ENCODE data around the gene TOM1L2. TPM values are rescaled to one million over a fixed set of nuclear protein-coding genes. Genes with fewer than 3 reads are reported as not detected.

Gene TOM1L2
- total RNA-seq, 4 donors from 2014 or later = 15.6 to 85.9 (median 34.9) TPM

- no peaks in the 10 kb centered on the region for H3K4me1 ChIP-seq
- TF ChIP-seq CTCF (IDR thresholded peaks at IDR 0.05) = no peak
Observed at GRCh38 chr17:17929655-17930380, 42.4 kb downstream of the TOM1L2 start.

GRCh38 chr17:17928398-17929287 lies 43.6 kb downstream of the TOM1L2 start:
- Histone ChIP-seq H3K36me3 (no peaks in the 10 kb centered on the region), H3K27me3 (no peaks in the 10 kb centered on the region), H3K9me3 (no peaks in the 10 kb centered on the region), H3K27ac (no peak overlapping the region), H3K4me3 (no peak overlapping the region), H3K4me1 (no peaks in the 10 kb centered on the region)
- peak in 1 of 2 donors; percentile 8 for DNase-seq
- intact Hi-C loops (cut with DNase I; ENCODE audit: low total_unique reads) = no loop called here
- TF ChIP-seq POLR2A (IDR thresholded peaks at IDR 0.05) = no peak
- no peak for TF ChIP-seq CTCF (IDR thresholded peaks at IDR 0.05)

More at GRCh38 chr17:17929655-17930380, 42.4 kb downstream of the TOM1L2 start:
- Histone ChIP-seq H3K27me3 (no peaks in the 10 kb centered on the region), H3K36me3 (no peaks in the 10 kb centered on the region), H3K4me3 (no peak overlapping the region), H3K9me3 (no peaks in the 10 kb centered on the region), H3K27ac (no peak overlapping the region)
- DNase-seq = no peak
- intact Hi-C loops (cut with DNase I; ENCODE audit: low total_unique reads) = no loop called here

- Histone ChIP-seq H3K27me3 (no peaks in the 10 kb centered on the region), H3K4me3 (no peak overlapping the region), H3K36me3 (no peaks in the 10 kb centered on the region), H3K27ac (no peak overlapping the region), H3K4me1 (peaks cover 0 to 3% of the 10 kb centered on the region in 2 donors), H3K9me3 (no peaks in the 10 kb centered on the region)
- TF ChIP-seq CTCF (IDR thresholded peaks at IDR 0.05) (no peak), POLR2A (IDR thresholded peaks at IDR 0.05) (no peak)
- DNase-seq = peak; percentile 4 to 7
- intact Hi-C loops (cut with DNase I; ENCODE audit: low total_unique reads) = no loop called here
Observed at GRCh38 chr17:17926840-17927449, 45.3 kb downstream of the TOM1L2 start.

- intact Hi-C loops (cut with DNase I; ENCODE audit: low total_unique reads) = no loop called here
- no peak overlapping the region for H3K27ac ChIP-seq
Observed at GRCh38 chr17:17926036-17926435, 46.2 kb downstream of the TOM1L2 start.

More at GRCh38 chr17:17926036-17926435, 46.2 kb downstream of the TOM1L2 start:
- Histone ChIP-seq H3K4me3 (no peak overlapping the region), H3K27me3 (no peaks in the 10 kb centered on the region), H3K4me1 (peaks cover 5 to 8% of the 10 kb centered on the region in 2 donors), H3K9me3 (no peaks in the 10 kb centered on the region), H3K36me3 (no peaks in the 10 kb centered on the region)
- peak in 1 of 2 donors; percentile 1 for DNase-seq
- no peak for TF ChIP-seq CTCF (IDR thresholded peaks at IDR 0.05)
- no peak for TF ChIP-seq POLR2A (IDR thresholded peaks at IDR 0.05)

Measured in uterus (tissue), 4 donors.